CD1c-positive myeloid dendritic cell (primary cell): ENCODE results near the gene PRKCH.
"Not testable (repeated sequence)": the region's sequence is repeated elsewhere in the genome, so short reads cannot be mapped to it uniquely, and the experiment has no call there.

Source experiments
- DNase-seq: peaks from one replicate; pipeline ENCODE4 v3.0.0-alpha.2; 2016; ENCODE audit errors: extremely low spot score

PRKCH gene

GRCh38 chr14:61308198-61308597 lies 13.2 kb upstream of the PRKCH start:
- no peak for DNase-seq

GRCh38 chr14:61308701-61309100 lies 12.7 kb upstream of the PRKCH start:
- DNase-seq: not testable (repeated sequence)

DNA sequence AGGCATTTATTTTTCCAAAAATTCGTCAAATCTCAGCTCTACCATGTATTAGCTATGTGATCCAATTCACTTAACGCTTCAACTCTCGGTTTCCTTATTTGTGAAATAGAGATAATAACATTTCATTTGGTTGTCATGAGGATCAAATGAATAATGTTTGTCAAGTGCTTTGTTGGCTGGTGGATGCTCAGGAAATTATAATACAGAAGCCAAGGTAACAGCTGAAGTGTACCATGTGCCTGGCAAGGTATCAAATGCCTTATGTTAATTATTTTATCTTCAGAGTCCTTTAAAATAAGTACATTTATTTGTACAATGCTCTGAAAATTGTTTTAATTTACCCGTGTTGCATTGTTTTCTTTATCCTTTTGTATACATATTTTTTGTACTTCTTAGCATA lies 6.1 kb upstream of the PRKCH start:
- DNase-seq: no peak

DNA sequence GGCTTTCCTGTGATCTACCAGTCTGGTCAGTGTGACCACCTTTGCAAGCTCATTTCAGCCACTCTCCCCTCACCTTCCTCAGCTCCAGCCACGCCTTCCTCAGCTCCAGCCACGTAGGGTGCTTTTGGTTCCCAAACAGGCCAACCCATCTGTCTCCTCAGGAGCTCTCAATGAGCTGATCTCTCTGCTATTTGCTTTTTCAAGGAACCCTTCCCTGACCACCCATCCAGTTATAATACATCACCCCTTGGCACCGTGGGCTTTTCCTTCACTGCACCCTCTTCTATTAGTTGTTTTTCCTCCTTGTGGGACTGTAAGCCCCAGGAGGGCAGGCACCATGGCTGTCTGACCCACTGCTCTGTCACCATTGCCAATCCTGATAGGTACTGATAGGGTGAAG lies 2.3 kb upstream of the PRKCH start:
- DNase-seq: no peak

DNA sequence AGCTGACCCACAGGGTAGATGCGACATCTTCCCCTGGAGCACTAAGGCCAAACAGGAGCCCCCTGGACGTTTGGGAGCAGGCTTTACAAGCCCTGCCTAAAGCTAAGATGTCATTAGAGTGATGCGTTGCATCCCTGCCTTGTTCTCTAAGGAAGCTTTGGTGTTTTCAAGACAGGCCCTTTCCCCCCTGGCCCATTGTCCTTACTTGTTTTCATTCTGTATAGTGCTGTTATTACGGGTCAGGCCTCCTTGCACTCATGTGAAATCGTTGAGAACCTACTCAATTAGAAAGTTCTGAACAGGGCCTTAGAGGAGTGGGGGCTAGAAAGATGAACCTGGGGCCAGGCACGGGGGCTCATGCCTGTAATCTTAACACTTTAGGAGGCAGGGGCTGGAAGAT lies 1.7 kb upstream of the PRKCH start:
- DNase-seq: no peak

DNA sequence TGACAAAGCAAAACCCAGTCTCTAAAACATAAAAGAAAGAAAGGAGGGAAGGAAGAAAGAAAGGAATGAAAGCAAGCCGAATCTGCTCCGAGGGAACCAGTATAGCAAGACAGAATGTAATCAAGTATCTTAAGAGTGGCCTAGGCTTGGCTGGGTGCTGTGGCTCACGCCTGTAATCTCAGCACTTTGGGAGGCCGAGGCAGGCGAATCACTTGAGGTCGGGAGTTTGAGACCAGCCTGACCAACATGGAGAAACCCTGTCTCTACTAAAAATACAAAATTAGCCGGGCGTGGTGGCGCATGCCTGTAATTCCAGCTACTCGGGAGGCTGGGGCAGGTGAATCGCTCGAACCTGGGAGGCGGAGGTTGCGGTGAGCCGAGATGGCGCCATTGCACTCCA lies 1.2 kb upstream of the PRKCH start:
- not testable (repeated sequence) for DNase-seq

GRCh38 chr14:61320806-61321384 lies 484 bp upstream of the PRKCH start:
- no peak for DNase-seq

DNA sequence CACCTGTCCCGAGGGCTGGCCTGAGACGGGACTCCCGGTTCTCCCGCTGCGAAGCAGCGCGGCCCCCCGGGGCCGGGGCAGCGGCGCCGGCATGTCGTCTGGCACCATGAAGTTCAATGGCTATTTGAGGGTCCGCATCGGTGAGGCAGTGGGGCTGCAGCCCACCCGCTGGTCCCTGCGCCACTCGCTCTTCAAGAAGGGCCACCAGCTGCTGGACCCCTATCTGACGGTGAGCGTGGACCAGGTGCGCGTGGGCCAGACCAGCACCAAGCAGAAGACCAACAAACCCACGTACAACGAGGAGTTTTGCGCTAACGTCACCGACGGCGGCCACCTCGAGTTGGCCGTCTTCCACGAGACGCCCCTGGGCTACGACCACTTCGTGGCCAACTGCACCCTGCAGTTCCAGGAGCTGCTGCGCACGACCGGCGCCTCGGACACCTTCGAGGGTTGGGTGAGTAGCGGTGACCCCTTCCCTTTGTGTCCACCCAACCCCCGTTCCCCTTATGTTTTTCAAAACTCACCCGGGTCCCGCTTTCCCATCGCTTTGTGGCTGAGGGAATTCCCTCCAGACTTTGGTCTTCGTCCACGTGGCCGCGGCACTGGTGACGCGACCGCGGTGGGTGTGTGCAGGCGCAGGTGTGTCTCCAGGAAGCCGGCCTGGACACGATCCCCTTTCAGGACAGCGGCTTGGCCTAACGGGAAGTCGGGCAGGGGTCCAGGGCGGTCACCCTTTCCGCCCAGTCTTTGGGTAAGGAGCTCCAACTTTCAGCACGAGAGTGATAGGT lies 826 bp downstream of the PRKCH start:
- no peak for DNase-seq

DNA sequence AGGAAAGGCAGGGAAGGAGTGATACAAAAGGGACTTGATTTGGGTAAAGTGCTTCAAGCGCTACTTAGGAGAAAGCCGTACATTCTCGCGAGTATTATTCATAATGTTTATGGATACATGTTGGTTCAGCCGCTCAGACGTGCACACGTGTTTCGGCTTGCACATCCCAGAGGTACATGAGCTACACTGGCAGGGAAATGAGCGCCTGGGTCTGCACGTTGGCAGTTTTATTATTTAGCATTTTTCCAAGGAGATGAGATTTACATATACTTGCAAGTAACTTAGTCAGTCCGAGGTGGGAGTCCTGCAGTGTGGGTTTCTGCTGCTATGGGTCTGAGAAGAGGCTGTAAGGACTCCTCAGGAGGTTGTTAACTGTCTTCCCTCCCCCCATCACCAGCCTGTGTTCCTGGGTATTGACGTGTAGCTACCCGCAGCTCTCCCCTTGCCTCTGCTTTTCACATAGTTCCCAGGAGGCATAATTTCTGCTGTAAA lies 1.5 kb downstream of the PRKCH start:
- DNase-seq: no peak

GRCh38 chr14:61323970-61324369 lies 2.6 kb downstream of the PRKCH start:
- no peak for DNase-seq

DNA sequence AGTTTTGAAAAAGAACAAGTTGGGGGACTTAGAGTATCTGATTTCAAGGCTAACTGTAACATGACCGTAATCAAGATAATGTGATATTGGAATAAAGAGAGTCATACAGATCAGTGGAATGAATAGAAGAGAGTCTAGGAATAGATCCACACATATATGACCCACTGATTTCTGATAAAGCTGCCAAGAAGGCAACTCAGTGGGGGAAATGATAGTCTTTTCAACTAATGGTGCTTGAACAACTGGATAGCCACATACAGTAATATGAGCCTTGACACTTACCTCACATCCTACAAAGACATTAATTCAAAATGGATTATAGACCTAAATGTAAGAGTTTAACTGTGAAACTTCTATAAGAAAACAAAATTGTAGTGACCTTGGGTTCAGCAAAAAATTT lies 3.8 kb downstream of the PRKCH start:
- no peak for DNase-seq

DNA sequence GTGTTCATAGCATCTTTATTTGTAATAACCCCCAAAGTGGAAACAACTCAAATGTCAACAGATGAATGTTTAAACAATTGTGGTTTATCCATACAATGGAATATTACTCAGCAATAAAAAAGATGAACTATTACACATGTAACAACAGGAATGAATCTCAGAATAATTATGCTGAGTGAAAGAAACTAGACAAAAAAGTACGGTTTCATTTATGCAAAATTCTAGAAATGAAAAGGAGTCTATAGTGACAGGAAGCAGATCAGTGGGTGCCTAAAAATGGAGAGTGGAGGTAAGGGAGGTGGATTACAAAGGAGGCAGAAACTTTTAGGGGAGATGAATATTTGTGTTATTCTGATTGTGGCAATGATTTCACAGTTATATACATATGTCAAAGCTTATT lies 4.8 kb downstream of the PRKCH start:
- no peak for DNase-seq

- no peak for DNase-seq
Observed at GRCh38 chr14:61326847-61327246, 5.5 kb downstream of the PRKCH start.

GRCh38 chr14:61328626-61329262 lies 7.4 kb downstream of the PRKCH start:
- DNase-seq: peak; percentile 58

DNA sequence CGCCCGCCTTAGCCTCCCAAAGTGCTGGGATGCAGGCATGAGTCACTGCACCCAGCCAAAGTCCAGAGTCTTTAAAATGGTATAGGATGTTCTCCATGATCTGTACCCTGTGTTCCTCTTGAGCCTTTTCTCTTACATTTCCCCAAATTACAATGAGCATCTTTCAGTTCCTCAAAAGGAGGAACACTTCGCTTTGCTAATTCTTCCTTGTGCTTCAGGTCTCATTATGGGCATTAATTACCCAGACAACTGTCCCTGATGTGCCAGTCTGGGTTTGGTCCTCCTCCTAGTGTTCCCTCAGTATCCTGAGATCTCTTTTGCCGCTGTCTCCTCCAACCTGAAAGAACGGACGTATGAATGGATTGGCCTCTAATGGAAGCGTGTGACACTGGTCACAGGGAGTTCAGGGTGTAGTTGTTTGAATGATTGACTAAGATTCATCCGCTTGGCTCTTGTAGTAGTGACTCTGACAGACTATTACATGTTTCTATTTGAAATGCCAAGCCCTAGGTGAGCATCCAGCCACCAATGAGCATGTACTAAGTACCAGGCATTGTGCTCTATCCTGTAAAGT lies 8.2 kb downstream of the PRKCH start:
- DNase-seq: peak; percentile 81

DNA sequence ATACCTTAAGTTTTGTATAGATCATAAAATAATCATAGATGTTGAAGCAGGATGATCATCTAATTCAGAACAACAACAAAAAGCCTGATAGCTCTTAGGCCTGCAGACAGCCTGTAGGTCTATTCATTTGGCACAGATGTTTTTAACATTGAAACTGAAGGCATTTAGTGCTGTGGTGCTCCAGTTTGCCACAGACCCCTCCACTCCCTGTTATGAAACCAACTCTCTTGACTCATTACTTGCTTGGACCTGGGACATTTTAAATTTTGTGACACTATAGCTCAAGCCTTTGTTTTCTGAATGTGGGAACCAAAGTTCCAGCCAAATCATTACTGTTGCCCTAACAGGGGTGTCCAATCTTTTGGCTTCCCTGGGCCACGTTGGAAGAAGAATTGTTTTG lies 9.1 kb downstream of the PRKCH start:
- no peak for DNase-seq

DNA sequence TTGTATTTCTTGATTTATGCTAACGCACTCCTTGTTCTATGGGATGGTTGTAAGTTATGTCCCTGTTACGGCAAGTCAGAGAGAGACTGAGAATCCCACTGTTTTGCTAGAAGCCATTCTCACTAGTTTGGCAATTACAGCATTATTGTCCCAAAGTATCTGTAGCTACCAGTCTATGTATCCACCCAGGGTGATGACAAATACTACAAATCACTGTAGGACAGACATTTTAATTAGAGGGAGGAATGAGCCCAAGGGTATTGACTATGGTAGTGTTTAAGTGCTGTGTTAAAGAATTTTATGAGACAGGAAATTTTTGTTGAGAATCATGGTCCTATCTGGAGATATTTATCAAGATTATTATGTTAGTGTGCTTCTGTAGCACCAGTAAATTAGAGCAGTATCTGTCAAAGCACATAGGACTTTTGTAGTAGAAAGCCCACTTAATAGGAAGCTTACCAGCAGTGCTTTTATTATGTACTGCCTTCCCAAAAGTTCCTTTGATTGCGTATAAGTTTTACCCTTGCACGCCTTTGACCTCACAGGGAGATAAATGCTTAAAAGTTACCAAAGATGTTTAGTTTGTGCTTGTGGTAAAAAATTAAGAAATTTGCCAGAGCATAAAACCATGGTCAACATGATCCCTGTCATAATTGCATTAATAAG lies 10.7 kb downstream of the PRKCH start:
- no peak for DNase-seq

- DNase-seq: no peak
Observed at GRCh38 chr14:61332658-61333029, 11.3 kb downstream of the PRKCH start.

GRCh38 chr14:61333087-61333486 lies 11.7 kb downstream of the PRKCH start:
- DNase-seq: no peak

GRCh38 chr14:61334197-61334701 lies 12.9 kb downstream of the PRKCH start:
- no peak for DNase-seq

DNA sequence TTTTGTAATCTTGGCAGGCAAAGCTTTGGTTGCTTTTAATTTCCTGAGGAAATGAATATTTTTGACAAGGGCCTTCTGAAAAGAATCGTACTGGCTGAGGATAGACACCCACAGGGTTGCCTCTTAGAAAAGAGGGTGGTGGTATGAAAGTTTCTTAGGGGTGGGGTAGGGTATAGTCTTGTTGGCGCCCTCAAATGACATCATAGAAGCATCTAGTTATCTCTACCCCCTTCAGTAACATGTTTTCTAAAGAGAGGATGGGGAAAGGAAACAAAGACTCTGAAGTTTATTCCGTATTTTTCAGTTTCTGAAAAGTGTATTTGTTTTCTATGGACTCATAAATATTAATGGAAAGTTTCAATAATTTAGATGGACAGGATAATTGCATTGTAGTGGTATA lies 13.7 kb downstream of the PRKCH start:
- DNase-seq: no peak

- DNase-seq: no peak
Observed at GRCh38 chr14:61335671-61336275, 14.4 kb downstream of the PRKCH start.
